CD4-positive, alpha-beta memory T cell (primary cell): ENCODE measurements around the gene ZFP1. TPM values are rescaled to one million over a fixed set of nuclear protein-coding genes. Genes with fewer than 3 reads are reported as not detected.

Source experiments
- CTCF ChIA-PET: fragments of 350-600 bp; sonication (Branson Sonifier 250); formaldehyde crosslinking; loops from one replicate; lab custom pipeline; 2021; ENCODE audit warnings: inconsistent platforms; ENCODE audit not compliant: partially characterized antibody; lab: Charles Lee
- POLR2A ChIA-PET: fragments of 350-600 bp; sonication (Branson Sonifier 250); formaldehyde crosslinking; loops from one replicate; lab custom pipeline; 2021; ENCODE audit not compliant: partially characterized antibody; lab: Charles Lee
- DNase-seq, 5 donors: peaks; one replicate each; pipeline versions ENCODE4 v3.0.0 to v3.0.0-alpha.2; 2020 to 2022; ENCODE audit warnings: mixed read lengths in 1 of 5
- H3K27ac ChIP-seq: one replicate; pipeline ENCODE4 v1.7.0; 2013; ENCODE audit warnings: low read depth, low read length
- H3K27me3 ChIP-seq: 2 replicates; pipeline ENCODE4 v1.7.0; 2013; ENCODE audit warnings: mild to moderate bottlenecking, low read length, moderate library complexity; ENCODE audit not compliant: insufficient read depth
- H3K36me3 ChIP-seq: 2 replicates; pipeline ENCODE4 v1.7.0; 2013; ENCODE audit warnings: mild to moderate bottlenecking, low read length, moderate library complexity; ENCODE audit not compliant: insufficient read depth
- H3K4me1 ChIP-seq: 2 replicates; pipeline ENCODE4 v1.7.0; 2013; ENCODE audit warnings: mild to moderate bottlenecking, low read length, moderate library complexity; ENCODE audit not compliant: insufficient read depth
- H3K4me3 ChIP-seq, 2 donors: one replicate each; pipeline ENCODE4 v1.7.0; 2013; ENCODE audit warnings: low read length in 2 of 2, mild to moderate bottlenecking in 1 of 2
- H3K9me3 ChIP-seq, 2 donors: one replicate each; pipeline ENCODE4 v1.7.0; 2013; ENCODE audit warnings: low read length in 2 of 2, control low read depth in 1 of 2; ENCODE audit not compliant: control insufficient read depth in 1 of 2
- H3K27ac Mint-ChIP-seq, 7 donors: one replicate each; pipeline ENCODE4 v1.8.0; 2020 to 2021; ENCODE audit warnings: mixed read lengths in 7 of 7, mild to moderate bottlenecking in 6 of 7, inconsistent platforms in 3 of 7, moderate library complexity in 3 of 7
- H3K27me3 Mint-ChIP-seq, 2 donors: one replicate each; pipeline ENCODE4 v1.8.0; 2020 to 2021; ENCODE audit warnings: mixed read lengths in 2 of 2
- H3K36me3 Mint-ChIP-seq, 2 donors: one replicate each; pipeline ENCODE4 v1.8.0; 2020 to 2021; ENCODE audit warnings: mixed read lengths in 2 of 2, inconsistent platforms in 1 of 2, mild to moderate bottlenecking in 1 of 2
- H3K4me1 Mint-ChIP-seq, 4 donors: one replicate each; pipeline ENCODE4 v1.8.0; 2020 to 2021; ENCODE audit warnings: mixed read lengths in 4 of 4, mild to moderate bottlenecking in 1 of 4
- H3K4me3 Mint-ChIP-seq, 8 donors: one replicate each; pipeline ENCODE4 v1.8.0; 2020 to 2021; ENCODE audit warnings: mixed read lengths in 8 of 8, mild to moderate bottlenecking in 7 of 8, moderate library complexity in 6 of 8, inconsistent platforms in 3 of 8
- H3K9me3 Mint-ChIP-seq, 8 donors: one replicate each; pipeline ENCODE4 v1.8.0; 2020 to 2021; ENCODE audit warnings: mixed read lengths in 8 of 8, mild to moderate bottlenecking in 5 of 8, inconsistent platforms in 3 of 8, moderate library complexity in 1 of 8
- intact Hi-C: fragments of 100-400 bp; cut with micrococcal nuclease; formaldehyde crosslinking; loops from one replicate; pipeline ENCODE4 v1.15.1; 2023
- polyA plus RNA-seq, 2 donors: library from polyadenylated mRNA; unstranded; fragments of 300-500 nt; fragmentation: Illumina TruSeq; gene quantifications; one replicate each; pipeline ENCODE4 v1.2.3, GENCODE V29; 2021
- total RNA-seq, 2 experiments: library from RNA; stranded (reverse); gene quantifications; one replicate each; pipeline ENCODE4 v1.2.3, GENCODE V29; 2021

The ZFP1 gene
- total and polyA plus RNA-seq, 4 experiments from 2014 or later, result 11.7 to 22.3 (median 15.9) TPM

DNA sequence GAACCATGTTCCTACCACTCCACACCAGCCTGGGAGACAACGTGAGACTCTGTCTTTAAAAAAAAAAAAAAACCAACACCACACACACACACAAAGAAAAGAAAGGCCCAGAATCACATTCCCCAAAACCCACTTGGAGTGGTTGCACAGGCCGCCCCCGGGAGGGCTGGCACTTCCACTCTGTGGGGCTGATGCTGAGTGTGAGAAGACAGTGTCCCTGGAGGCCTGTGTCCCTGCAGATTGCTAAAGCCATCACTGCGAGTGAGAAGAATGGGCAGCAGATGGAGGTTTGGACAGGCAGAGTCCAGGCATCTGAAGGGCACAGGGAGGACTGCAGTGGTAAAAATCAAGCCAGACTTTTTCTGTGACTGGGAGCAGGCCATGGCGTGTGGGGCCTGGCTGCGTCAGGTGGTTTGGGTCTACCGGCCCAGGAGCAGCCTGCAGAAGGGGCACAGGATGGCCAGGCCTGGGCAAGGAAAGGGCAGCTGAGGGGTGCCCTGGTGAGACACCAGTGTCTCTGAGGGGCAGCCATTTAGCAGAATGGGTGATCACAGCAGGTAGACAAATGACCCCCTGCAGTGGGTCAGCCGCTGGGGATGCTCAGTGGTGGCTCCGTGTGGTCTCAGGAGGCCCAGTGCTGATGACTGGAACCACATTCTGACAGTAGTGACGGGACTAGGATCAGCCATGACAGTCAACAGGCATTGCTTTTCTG lies 45.6 kb downstream of the ZFP1 start:
- Mint-ChIP-seq H3K36me3 (no peaks in the 10 kb centered on the region), H3K4me1 (no peaks in the 10 kb centered on the region), H3K9me3 (no peaks in the 10 kb centered on the region), H3K4me3 (no peak overlapping the region), H3K27ac (no peak overlapping the region), H3K27me3 (peaks cover 12 to 13% of the 10 kb centered on the region in 2 donors)
- no peaks in the 10 kb centered on the region for H3K36me3 ChIP-seq
- no peak for DNase-seq
- H3K27me3 ChIP-seq, result peaks cover 3% of the 10 kb centered on the region
- H3K9me3 ChIP-seq, result no peaks in the 10 kb centered on the region
- CTCF ChIA-PET, result interaction anchor here (2.3 kb wide), 1 partner anchor 40 kb away, joined by 9 read pairs; no protein-coding TSS in a partner anchor
- intact Hi-C loops, result no loop called here
- H3K4me3 ChIP-seq, result no peak overlapping the region
- no peak overlapping the region for H3K27ac ChIP-seq
- POLR2A ChIA-PET, result no interaction called here
- no peaks in the 10 kb centered on the region for H3K4me1 ChIP-seq

DNA sequence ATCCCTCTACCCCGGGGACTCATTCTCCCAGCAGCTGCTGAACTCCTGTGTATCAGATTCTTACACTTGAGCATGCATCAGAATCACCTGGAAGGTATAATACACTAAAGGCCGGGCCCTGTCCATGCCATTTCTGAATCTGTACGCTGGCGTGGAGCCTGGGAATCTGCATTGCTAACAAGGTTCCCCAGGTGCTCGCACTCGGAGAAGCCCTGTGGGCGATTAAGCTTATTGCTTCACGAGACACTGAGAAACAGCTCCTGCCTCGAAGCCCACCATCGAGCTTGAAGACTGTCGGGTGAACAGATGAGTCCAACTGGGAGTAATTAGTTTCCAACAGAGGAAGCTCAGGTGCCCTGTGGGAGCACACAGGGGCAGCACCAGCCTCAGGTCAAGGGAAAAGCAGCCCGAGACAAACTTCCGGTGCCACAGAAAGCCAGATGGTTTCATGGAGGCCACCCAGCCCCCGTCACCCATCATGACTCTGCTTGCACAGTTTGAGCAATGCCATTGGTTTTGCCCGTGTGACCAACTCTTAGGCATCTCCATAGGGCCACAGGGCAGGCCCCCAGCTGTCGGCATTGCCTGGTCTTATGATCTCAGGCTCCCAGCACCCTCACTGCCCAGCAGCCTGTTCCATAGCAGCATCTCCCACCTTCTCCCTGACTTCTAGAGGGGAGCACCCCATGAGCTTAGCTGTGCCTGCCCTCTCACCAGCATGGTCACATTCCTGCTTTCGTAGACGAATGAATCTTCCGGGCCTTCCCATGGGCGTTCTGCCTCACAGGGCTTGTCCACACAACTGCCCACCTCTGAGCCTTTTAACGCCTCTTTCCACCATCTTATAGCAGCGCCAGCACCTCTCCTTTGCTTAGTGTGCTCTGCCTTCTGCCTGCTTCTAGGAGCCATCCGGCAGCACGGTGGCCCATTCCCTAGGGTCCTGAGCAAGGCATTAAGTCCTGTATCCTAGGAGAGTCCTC lies 47.8 kb downstream of the ZFP1 start:
- H3K4me3 Mint-ChIP-seq, result no peak overlapping the region
- H3K4me3 ChIP-seq, result no peak overlapping the region
- peaks cover 5 to 13% (median 7%) of the 10 kb centered on the region in 4 donors for H3K4me1 Mint-ChIP-seq
- peaks cover 10 to 16% of the 10 kb centered on the region in 2 donors for H3K27me3 Mint-ChIP-seq
- no peak overlapping the region for H3K27ac ChIP-seq
- H3K36me3 Mint-ChIP-seq, result no peaks in the 10 kb centered on the region
- POLR2A ChIA-PET, result no interaction called here
- no peaks in the 10 kb centered on the region for H3K27me3 ChIP-seq
- peak overlapping the region in 1 of 7 donors; percentile 47 for H3K27ac Mint-ChIP-seq
- DNase-seq, result no peak
- H3K9me3 Mint-ChIP-seq, result no peaks in the 10 kb centered on the region
- no peaks in the 10 kb centered on the region for H3K9me3 ChIP-seq
- CTCF ChIA-PET, result interaction anchor here (1.0 to 7.9 kb wide), 10 partner anchors 24 to 1975 kb away, joined by 3 to 156 read pairs (median 7); no protein-coding TSS in a partner anchor
- H3K4me1 ChIP-seq, result peaks cover 2% of the 10 kb centered on the region
- intact Hi-C loops, result no loop called here
- H3K36me3 ChIP-seq, result no peaks in the 10 kb centered on the region

DNA sequence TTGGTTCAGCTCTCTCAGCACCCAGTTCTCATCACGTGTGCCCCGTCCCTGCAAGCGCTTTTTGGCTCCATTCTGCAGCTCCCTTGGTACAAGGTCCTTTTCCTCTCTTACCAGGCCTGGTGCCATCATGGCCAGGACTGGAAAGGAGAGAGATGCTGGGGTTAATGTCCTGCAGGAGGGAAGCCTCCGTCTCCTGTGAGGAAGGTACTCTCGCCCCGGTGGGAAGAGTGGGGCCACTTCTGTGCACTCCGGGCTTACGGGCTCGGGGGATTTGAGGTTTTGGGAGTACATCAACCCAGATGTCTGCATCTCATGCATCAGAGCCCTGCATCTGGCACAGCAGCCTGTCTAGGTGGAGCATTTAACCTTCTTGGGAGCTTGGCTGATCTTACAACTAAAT lies 48.5 kb downstream of the ZFP1 start:
- Histone ChIP-seq H3K27ac (no peak overlapping the region), H3K4me1 (peaks cover 9% of the 10 kb centered on the region), H3K4me3 (no peak overlapping the region), H3K36me3 (no peaks in the 10 kb centered on the region), H3K27me3 (no peaks in the 10 kb centered on the region), H3K9me3 (no peaks in the 10 kb centered on the region)
- Mint-ChIP-seq H3K9me3 (no peaks in the 10 kb centered on the region), H3K4me1 (peaks cover 9 to 19% (median 11%) of the 10 kb centered on the region in 4 donors), H3K4me3 (no peak overlapping the region), H3K27me3 (peaks cover 10 to 16% of the 10 kb centered on the region in 2 donors), H3K27ac (peak overlapping the region in 1 of 7 donors; percentile 47), H3K36me3 (no peaks in the 10 kb centered on the region)
- intact Hi-C loops, result no loop called here
- ChIA-PET CTCF (interaction anchor here (0.5 to 7.9 kb wide), 12 partner anchors 13 to 1975 kb away, joined by 3 to 156 read pairs (median 6); no protein-coding TSS in a partner anchor), POLR2A (no interaction called here)
- DNase-seq, result no peak

DNA sequence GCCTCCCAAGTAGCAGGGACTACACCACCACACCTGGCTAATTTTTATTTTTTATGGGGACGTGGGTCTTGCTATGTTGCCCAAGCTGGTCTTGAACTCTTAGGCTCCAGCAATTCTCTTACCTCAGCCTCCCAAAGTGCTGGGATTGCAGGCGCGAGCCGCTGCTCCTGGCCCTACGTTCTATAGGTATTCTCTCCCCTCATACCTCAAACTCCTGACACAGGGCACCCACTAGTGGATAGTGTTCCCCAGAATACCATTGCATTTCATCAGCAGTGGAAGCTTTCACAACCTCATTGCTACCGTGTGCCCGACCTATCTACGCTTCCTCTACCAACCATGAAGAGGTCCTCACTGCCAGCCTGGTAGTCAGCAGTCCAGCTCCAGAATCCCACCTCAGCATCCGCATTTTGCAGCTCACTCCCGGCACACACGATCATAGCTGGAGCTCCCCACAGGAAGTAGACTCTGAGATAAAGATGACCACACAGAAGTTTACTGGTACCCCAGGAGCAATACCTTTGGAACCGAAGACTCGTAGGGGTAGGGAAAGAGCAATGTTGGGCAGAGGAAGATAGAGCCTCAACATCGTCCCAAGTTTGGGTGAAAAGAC lies 49.3 kb downstream of the ZFP1 start:
- ChIA-PET POLR2A (no interaction called here), CTCF (interaction anchor here (0.7 to 7.9 kb wide), 16 partner anchors 9 to 566 kb away, joined by 3 to 156 read pairs (median 8); partner anchors contain the start of gene TMEM170A)
- Histone ChIP-seq H3K4me3 (no peak overlapping the region), H3K36me3 (no peaks in the 10 kb centered on the region), H3K9me3 (no peaks in the 10 kb centered on the region), H3K4me1 (peaks cover 14% of the 10 kb centered on the region), H3K27me3 (no peaks in the 10 kb centered on the region), H3K27ac (no peak overlapping the region)
- peaks cover 10 to 15% of the 10 kb centered on the region in 2 donors for H3K27me3 Mint-ChIP-seq
- no peak overlapping the region for H3K27ac Mint-ChIP-seq
- H3K4me3 Mint-ChIP-seq, result no peak overlapping the region
- intact Hi-C loops, result loop anchor here (2.0 kb wide), 1 partner anchor 23 kb away; no protein-coding TSS in a partner anchor
- H3K36me3 Mint-ChIP-seq, result no peaks in the 10 kb centered on the region
- H3K9me3 Mint-ChIP-seq, result no peaks in the 10 kb centered on the region
- no peak for DNase-seq
- peaks cover 12 to 22% (median 14%) of the 10 kb centered on the region in 4 donors for H3K4me1 Mint-ChIP-seq

DNA sequence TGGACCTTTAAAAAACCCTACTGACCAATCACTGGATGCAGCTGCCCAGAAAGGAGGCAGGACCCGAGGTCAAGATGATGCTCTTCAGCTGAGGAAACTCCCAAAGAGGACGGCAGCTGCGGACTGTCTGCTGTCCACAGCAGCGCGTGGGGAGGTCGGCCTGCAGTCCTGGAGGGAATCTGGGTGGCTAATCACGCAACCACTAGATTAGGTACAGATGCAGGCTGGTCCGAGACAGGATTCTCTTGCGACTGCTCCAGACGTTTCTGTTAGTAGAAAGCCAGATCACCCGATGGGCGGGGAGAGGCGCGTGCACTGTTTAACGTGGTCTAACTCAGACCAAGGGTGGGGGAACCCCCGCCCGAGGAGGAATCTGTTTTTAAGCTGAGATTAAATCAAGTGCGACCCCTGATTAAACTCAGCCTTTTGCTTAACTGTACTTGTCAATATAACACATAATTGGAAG lies 49.8 kb downstream of the ZFP1 start:
- ChIA-PET POLR2A (no interaction called here), CTCF (interaction anchor here (0.9 to 7.9 kb wide), 18 partner anchors 10 to 1974 kb away, joined by 3 to 156 read pairs (median 8); partner anchors contain the start of genes CTRB1 and TMEM170A)
- H3K4me1 ChIP-seq, result peaks cover 14% of the 10 kb centered on the region
- no peaks in the 10 kb centered on the region for H3K27me3 ChIP-seq
- no peaks in the 10 kb centered on the region for H3K36me3 ChIP-seq
- no peaks in the 10 kb centered on the region for H3K9me3 ChIP-seq
- intact Hi-C loops, result loop anchor here (2.0 kb wide), 1 partner anchor 23 kb away; no protein-coding TSS in a partner anchor
- H3K4me3 Mint-ChIP-seq, result no peak overlapping the region
- H3K4me3 ChIP-seq, result no peak overlapping the region
- no peaks in the 10 kb centered on the region for H3K36me3 Mint-ChIP-seq
- H3K4me1 Mint-ChIP-seq, result peaks cover 12 to 22% (median 14%) of the 10 kb centered on the region in 4 donors
- H3K27ac ChIP-seq, result no peak overlapping the region
- no peak for DNase-seq
- no peaks in the 10 kb centered on the region for H3K9me3 Mint-ChIP-seq
- peaks cover 10 to 14% of the 10 kb centered on the region in 2 donors for H3K27me3 Mint-ChIP-seq
- no peak overlapping the region for H3K27ac Mint-ChIP-seq

DNA sequence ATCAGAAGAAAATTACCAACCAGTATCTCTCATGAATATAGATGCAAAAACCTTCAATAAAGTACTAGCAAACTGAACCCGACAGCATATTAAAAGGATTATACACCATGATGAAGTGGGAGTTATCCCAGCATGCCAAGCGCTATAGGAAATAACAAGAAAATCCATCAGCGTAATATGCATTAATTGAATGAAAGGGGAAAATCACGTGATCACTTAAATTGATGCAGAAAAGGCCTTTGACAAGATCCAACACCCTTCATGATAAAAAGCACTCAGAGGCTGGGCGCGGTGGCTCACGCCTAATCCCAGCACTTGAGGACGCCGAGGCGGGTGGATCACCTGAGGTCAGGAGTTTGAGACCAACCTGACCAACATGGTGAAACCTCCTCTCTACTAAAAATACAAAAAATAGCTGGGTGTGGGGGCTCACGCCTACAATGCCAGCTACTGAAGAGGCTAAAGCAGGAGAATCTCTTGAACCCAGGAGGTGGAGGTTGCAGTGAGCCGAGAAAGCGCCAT lies 53.8 kb downstream of the ZFP1 start:
- intact Hi-C loops, result no loop called here
- Mint-ChIP-seq H3K27me3 (peaks cover 7 to 12% of the 10 kb centered on the region in 2 donors), H3K9me3 (no peaks in the 10 kb centered on the region), H3K36me3 (no peaks in the 10 kb centered on the region), H3K4me3 (no peak overlapping the region), H3K4me1 (peaks cover 12 to 22% (median 14%) of the 10 kb centered on the region in 4 donors), H3K27ac (peak overlapping the region in 4 of 7 donors; percentile 15 to 58 (median 28))
- ChIA-PET CTCF (interaction anchor here (4.8 to 7.9 kb wide), 5 partner anchors 15 to 263 kb away, joined by 36 to 156 read pairs (median 60); partner anchors contain the start of genes CTRB1 and TMEM170A), POLR2A (no interaction called here)
- DNase-seq, result no peak
- Histone ChIP-seq H3K27ac (no peak overlapping the region), H3K9me3 (no peaks in the 10 kb centered on the region), H3K36me3 (no peaks in the 10 kb centered on the region), H3K4me3 (no peak overlapping the region), H3K4me1 (peaks cover 14% of the 10 kb centered on the region), H3K27me3 (no peaks in the 10 kb centered on the region)
